GM12873 (cell line): ENCODE results near the gene KLF13.

Experiments
- CTCF ChIP-seq: IDR thresholded peaks from 2 replicates; pipeline ENCODE4 v1.5.1; 2012; ENCODE audit warnings: low read depth, mild to moderate bottlenecking, moderate library complexity, low read length, control low read depth; ENCODE audit not compliant: insufficient read depth; ENCODE audit errors: missing control alignments

KLF13 gene

GRCh38 chr15:31360158-31360561 lies 33.5 kb downstream of the KLF13 start:
- TF ChIP-seq CTCF = no peak

GRCh38 chr15:31360843-31361763 lies 34.5 kb downstream of the KLF13 start:
- no peak for TF ChIP-seq CTCF

GRCh38 chr15:31361764-31362515 lies 35.3 kb downstream of the KLF13 start:
- TF ChIP-seq CTCF = no peak

- TF ChIP-seq CTCF = no peak
Observed at GRCh38 chr15:31362886-31363285, 36.3 kb downstream of the KLF13 start.

GRCh38 chr15:31364301-31365031 lies 37.8 kb downstream of the KLF13 start:
- no peak for TF ChIP-seq CTCF

GRCh38 chr15:31365032-31365654 lies 38.5 kb downstream of the KLF13 start:
- no peak for TF ChIP-seq CTCF
